Stimulated activated CD8-positive, alpha-beta memory T cell treated with anti-CD3 and anti-CD28 coated beads, Interleukin-12 subunit alpha, Interleukin-12 subunit beta, amount 100 ng/mL, for 4 hours (primary cell): ENCODE results near the gene MORN3.

Experiments
- DNase-seq: peaks from one replicate; pipeline ENCODE4 v3.0.0-alpha.2; 2020; ENCODE audit warnings: low read depth

Gene MORN3

GRCh38 chr12:121602766-121603165 is 66.7 kb downstream of the MORN3 start:
- DNase-seq, result no peak

GRCh38 chr12:121600702-121601336 is 68.6 kb downstream of the MORN3 start:
- no peak for DNase-seq
